Stimulated activated effector memory CD8-positive, alpha-beta T cell treated with anti-CD3 and anti-CD28 coated beads, Interleukin-12 subunit alpha, Interleukin-12 subunit beta, amount 100 ng/mL, for 72 hours (primary cell): Measurements from ENCODE around the gene DGUOK.

ENCODE experiments used
- ATAC-seq: fragments of 150-1000 bp; cut with Tn5 transposase; 2 replicates; pipeline ENCODE4 v1.10.0; 2021
- DNase-seq, 2 donors: peaks; one replicate each; pipeline ENCODE4 v3.0.0; 2021 to 2022; ENCODE audit warnings: low spot score in 2 of 2
- H3K27ac Mint-ChIP-seq: one replicate; pipeline ENCODE4 v1.8.0; 2022; ENCODE audit warnings: mild to moderate bottlenecking, mixed read lengths
- H3K36me3 Mint-ChIP-seq: one replicate; pipeline ENCODE4 v1.8.0; 2022; ENCODE audit warnings: mild to moderate bottlenecking, mixed read lengths
- H3K4me1 Mint-ChIP-seq: one replicate; pipeline ENCODE4 v1.8.0; 2022; ENCODE audit warnings: mixed read lengths
- H3K4me3 Mint-ChIP-seq: one replicate; pipeline ENCODE4 v1.8.0; 2022; ENCODE audit warnings: mild to moderate bottlenecking, mixed read lengths
- H3K9me3 Mint-ChIP-seq: one replicate; pipeline ENCODE4 v1.8.0; 2022; ENCODE audit warnings: mixed read lengths

Gene DGUOK

DNA sequence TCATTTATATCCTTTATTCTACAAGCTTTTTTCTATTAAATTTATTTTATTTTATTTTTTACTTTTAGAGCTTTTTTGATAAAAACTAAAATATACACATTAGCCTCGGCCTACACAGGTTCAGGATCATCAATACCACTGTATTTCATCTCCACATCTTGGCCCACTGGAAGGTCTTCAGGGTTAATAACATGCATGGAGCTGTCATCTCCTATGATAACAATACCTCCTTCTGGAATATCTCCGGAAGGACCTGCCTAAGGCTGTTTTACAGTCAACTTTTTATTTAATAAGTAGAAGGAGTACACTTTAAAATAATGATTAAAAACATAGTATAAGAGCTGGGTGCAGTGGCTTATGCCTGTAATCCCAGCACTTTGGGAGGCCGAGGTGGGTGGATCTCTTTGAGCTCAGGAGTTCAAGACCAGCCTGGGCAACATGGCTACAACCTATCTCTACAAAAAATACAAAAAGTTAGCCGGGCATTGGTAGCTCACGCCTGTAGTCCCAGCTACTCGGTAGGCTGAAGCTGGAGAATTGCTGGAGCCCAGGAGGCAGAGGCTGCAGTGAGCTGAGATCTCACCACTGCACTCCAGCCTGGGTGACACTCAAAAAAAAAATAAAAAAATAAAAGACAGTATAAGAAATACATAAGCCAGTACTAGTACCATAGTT is 15.7 kb upstream of the DGUOK start:
- peaks cover 8% of the 10 kb centered on the region for H3K4me1 Mint-ChIP-seq
- DNase-seq (no peak), ATAC-seq (no peak)
- no peak overlapping the region for H3K4me3 Mint-ChIP-seq
- no peak overlapping the region for H3K27ac Mint-ChIP-seq
- H3K9me3 Mint-ChIP-seq: no peaks in the 10 kb centered on the region
- no peaks in the 10 kb centered on the region for H3K36me3 Mint-ChIP-seq

DNA sequence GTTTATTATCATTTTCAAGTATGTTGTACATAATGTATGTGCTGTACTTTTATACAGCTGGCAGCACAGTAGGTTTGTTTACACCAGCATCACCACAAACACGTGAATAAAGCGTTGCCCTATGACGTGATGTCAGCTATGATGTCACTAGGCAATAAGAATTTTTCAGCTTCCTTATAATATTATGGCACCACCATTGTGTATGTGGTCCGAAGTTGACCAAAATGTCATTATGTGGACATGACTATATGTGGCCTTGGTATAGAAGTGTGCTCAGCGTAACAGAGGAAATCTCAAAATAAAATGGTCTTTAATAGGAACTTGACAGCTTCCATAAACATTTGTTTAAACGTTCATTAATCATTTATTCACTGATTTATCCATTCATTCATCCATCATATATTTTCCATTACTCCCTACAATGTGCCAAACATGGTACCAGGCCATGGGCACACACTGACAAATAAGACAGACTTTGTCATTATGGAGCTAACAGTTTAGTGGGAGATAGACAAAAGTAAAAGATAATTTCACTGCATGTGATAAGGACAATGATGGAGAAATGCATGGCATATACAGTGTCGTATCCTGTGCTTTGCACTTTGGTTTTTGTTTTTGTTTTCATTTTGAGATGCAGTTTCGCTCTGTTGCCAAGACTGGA is 15.0 kb upstream of the DGUOK start:
- no peak for ATAC-seq
- peaks cover 8% of the 10 kb centered on the region for H3K4me1 Mint-ChIP-seq
- no peaks in the 10 kb centered on the region for H3K9me3 Mint-ChIP-seq
- H3K36me3 Mint-ChIP-seq: no peaks in the 10 kb centered on the region
- no peak overlapping the region for H3K4me3 Mint-ChIP-seq
- no peak overlapping the region for H3K27ac Mint-ChIP-seq
- DNase-seq: no peak

DNA sequence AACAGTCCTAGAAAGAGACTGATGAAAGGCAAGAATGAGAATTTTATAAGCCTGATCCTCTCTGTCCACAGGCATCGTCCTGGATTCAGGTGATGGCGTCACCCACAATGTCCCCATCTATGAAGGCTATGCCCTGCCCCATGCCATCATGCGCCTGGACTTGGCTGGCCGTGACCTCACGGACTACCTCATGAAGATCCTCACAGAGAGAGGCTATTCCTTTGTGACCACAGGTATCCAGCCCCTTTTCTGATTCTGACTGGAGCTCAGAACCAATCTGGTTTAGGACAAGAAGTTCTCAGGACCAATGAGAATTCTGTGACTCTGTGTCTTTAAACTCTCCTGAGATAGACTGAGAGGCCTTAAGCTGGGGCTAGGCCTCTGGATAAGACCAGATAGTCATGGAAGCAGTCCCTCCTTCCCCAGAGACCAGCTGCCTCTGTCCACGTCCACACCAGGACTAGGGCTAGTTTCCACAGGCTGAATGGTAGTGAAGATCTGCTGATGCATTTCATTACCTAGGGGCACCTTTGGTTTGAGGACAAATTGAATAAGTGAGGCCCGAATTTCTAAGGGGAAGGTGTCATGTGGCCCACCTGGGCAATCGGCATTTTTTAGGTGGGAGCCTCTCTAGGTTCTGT is 13.1 kb upstream of the DGUOK start:
- Mint-ChIP-seq H3K36me3 (no peaks in the 10 kb centered on the region), H3K9me3 (no peaks in the 10 kb centered on the region), H3K4me1 (no peaks in the 10 kb centered on the region), H3K27ac (no peak overlapping the region), H3K4me3 (no peak overlapping the region)
- DNase-seq (no peak), ATAC-seq (no peak)

DNA sequence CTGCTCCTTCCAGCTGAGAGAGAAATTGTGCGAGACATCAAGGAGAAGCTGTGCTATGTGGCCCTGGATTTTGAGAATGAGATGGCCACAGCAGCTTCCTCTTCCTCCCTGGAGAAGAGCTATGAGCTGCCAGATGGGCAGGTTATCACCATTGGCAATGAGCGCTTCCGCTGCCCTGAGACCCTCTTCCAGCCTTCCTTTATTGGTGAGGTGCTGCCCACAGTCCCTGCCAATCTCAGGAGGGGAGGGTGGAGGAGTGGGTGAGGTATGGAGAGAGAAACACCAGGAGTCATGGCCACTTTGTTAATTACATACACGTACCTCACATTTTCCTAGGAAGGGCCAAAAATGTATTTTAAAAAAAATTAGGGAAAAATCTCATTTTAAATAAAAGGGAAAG is 12.0 kb upstream of the DGUOK start:
- ATAC-seq (no peak), DNase-seq (no peak)
- Mint-ChIP-seq H3K27ac (no peak overlapping the region), H3K36me3 (no peaks in the 10 kb centered on the region), H3K4me1 (no peaks in the 10 kb centered on the region), H3K9me3 (no peaks in the 10 kb centered on the region), H3K4me3 (no peak overlapping the region)

DNA sequence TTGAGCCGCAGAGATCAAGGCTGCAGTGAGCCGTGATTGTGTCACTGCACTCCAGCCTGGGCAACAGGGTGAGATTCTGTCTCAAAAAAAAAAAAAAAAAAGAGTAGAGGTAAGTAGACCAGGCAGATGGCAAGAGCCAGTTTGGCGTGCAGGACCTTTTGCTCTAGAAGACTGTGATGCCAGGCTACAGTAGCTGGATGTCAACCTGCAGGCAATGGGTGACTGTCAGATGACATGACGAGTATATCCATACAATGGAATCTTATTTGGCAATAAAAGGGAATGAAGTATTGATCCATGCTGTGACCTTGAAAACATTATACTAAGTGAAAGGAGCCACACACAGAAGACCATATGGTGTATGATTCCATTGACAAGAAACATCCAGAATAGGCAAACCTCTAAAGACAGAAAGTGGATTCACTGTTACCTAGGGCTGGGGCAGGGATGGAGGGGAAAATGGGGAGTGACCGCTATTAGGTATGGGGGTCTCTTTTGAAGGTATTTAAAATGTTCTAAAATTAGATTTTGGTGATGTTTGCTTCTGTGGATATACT is 11.2 kb upstream of the DGUOK start:
- no peak for DNase-seq

DNA sequence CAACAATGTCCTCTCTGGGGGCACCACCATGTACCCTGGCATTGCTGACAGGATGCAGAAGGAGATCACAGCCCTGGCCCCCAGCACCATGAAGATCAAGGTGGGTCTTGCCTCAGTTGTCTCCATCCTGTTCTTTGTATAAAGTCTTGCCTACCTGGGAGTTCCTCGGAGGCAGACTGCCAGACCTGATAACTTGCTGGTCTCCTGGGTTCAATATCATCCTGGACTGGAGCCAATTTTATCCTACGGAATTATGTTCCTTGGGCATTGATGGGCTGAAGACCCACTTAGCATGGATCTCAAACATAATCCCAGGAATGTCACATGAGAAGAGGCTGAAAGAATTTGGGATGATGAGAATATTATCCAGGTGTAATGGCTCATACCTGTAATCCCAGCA is 10.0 kb upstream of the DGUOK start:
- Mint-ChIP-seq H3K36me3 (no peaks in the 10 kb centered on the region), H3K27ac (no peak overlapping the region), H3K9me3 (no peaks in the 10 kb centered on the region), H3K4me3 (no peak overlapping the region), H3K4me1 (no peaks in the 10 kb centered on the region)
- DNase-seq (no peak), ATAC-seq (no peak)

More for the DNA sequence above, 11.2 kb upstream of the DGUOK start:
- H3K4me1 Mint-ChIP-seq: no peaks in the 10 kb centered on the region
- no peaks in the 10 kb centered on the region for H3K9me3 Mint-ChIP-seq
- no peaks in the 10 kb centered on the region for H3K36me3 Mint-ChIP-seq
- no peak for ATAC-seq
- H3K4me3 Mint-ChIP-seq: no peak overlapping the region
- H3K27ac Mint-ChIP-seq: no peak overlapping the region

DNA sequence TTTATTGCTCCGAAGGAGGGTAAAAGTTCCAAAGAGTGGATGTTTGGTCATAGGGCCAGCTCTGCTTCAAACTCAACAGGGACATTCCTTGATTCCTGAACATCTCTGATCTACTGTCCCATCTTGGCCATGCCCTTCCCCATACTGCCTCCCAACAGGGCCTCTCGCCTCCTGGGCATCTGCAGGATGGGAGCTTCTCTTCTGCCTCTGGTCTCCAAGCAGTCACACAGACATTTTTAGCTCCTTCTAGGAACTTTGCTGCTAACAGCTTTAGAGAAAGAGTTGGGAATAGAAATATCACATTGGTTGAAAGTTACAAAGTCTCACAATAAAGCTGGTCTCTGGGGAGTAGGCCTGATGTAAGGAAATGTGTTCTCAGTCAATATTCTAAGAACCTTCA is 9.4 kb upstream of the DGUOK start:
- no peak for DNase-seq
- Mint-ChIP-seq H3K36me3 (no peaks in the 10 kb centered on the region), H3K4me3 (no peak overlapping the region), H3K4me1 (no peaks in the 10 kb centered on the region), H3K9me3 (no peaks in the 10 kb centered on the region), H3K27ac (no peak overlapping the region)
- ATAC-seq: no peak

DNA sequence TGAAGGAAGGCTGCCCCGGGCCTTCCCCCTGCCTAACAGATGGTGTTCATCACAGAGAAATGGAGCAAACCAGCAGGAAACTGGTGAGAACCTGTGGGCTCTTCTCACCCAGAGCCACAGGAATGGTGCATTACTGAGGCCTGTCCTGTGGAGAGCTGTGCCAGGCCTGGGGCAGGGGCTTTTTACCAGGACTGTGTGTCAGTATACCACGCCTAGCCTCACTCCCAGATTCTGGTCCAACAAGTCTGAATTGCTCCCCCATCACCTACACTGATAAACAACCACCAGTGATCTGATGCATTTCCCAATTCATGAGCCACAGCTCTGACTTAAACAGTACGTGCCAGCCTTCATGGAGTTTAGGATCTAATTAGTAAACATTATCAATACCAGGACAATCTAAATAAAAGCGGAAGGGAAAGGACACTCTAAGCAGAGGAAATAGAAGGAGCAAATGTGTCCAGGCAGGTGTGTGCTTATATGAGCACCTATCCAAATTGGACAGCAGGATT is 8.9 kb upstream of the DGUOK start:
- H3K4me1 Mint-ChIP-seq: no peaks in the 10 kb centered on the region
- H3K4me3 Mint-ChIP-seq: no peak overlapping the region
- H3K36me3 Mint-ChIP-seq: no peaks in the 10 kb centered on the region
- no peak overlapping the region for H3K27ac Mint-ChIP-seq
- DNase-seq: no peak
- peak; percentile 8 for ATAC-seq
- no peaks in the 10 kb centered on the region for H3K9me3 Mint-ChIP-seq

DNA sequence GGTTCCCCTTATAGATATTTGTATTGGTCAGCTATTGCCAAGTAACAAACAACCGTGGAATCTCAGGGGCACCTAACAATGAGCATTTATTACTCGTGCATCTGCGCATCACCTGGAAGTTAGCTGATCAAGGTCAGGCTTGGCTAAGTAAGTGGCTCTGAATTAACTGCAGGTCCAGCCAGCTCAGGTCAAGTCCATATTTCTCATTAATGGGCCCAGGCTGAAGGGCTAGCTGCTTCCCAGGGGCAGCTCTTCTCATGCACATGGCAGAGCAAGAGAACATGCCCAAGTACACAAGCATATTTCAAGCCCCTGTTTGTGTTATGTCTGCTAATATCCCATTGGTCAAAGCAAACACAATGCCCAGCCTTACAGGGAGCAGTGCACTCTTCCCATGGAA is 7.8 kb upstream of the DGUOK start:
- Mint-ChIP-seq H3K9me3 (no peaks in the 10 kb centered on the region), H3K4me3 (no peak overlapping the region), H3K27ac (no peak overlapping the region), H3K4me1 (no peaks in the 10 kb centered on the region), H3K36me3 (peaks cover 6% of the 10 kb centered on the region)
- DNase-seq (no peak), ATAC-seq (no peak)

DNA sequence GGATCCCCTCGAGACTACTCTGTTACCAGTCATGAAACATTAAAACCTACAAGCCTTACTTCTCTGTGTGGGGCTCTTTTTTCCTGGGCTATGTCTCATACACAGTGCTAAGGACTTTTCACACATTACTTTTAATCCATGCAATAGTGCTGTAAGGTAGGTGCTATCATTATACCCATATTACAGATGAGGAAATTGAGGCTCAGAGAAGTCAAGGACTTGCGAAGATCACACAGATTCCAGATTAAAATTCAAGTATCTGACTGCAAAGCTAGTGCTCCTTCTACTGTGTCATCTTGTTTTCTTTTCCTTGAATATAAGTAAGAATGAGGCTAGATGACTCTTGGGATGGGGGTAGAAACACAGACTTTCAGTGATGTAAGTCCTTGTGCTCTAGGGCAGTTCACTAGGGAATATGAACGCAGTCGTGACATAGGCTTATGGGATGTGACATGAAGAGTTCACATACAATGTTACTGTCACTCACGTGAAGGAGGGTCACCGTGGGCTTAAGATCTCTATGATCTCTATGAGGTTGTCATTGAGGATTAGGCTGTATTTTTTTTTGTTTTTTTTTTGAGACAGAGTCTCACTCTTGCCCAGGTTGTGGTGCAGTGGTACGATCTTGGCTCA is 7.0 kb upstream of the DGUOK start:
- ATAC-seq (no peak), DNase-seq (no peak)
- H3K36me3 Mint-ChIP-seq: peaks cover 6% of the 10 kb centered on the region
- H3K27ac Mint-ChIP-seq: peak overlapping the region; percentile 48
- no peaks in the 10 kb centered on the region for H3K4me1 Mint-ChIP-seq
- H3K4me3 Mint-ChIP-seq: no peak overlapping the region
- no peaks in the 10 kb centered on the region for H3K9me3 Mint-ChIP-seq

DNA sequence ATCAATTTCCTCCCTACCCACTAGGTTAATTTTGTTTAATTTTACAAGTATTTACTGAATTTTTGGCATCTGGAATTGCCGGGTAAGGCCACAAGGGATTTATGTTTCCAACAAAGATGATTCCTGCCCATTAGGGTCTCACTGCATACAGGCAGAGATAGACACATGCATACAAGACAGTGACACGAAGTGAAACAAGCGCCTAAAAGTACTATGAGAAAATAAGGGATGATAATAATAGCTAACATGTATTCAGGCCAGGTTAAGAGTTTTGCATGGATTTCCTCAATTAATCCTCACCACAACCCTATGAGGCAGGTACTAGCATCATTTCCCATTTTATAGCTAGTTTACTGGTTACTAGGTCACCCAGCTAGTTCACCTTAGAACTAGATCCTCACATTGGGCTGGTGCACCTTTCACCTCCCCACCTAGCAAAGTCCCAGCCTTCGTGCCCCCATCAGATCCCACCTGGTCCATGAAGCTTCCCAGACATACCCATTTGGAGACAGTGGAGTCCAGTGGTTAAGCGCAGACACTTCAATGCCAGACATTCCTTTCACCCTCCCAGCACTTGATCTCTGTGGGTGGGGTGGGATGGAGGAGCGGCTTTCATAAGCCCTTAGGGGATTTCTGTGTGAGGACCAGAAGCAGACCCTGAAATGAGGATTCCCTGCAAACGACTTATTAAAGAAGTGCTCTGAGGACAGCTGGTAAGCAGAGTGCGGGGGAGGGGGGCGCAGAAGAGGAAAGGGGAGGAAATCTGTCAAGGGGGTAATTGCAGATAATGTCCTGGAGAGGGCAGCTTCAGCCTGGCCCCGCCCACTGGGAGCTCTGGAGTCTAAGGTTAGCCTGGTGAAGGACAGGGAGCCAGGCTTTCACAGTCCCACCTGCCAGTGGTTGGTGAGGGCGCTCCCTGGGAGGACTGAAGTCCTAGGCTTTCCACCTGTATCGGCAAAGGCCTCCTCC is 5.8 kb upstream of the DGUOK start:
- no peaks in the 10 kb centered on the region for H3K4me1 Mint-ChIP-seq
- ATAC-seq (peak; percentile 63), DNase-seq (no peak)
- no peak overlapping the region for H3K4me3 Mint-ChIP-seq
- no peak overlapping the region for H3K27ac Mint-ChIP-seq
- peaks cover 6% of the 10 kb centered on the region for H3K36me3 Mint-ChIP-seq
- H3K9me3 Mint-ChIP-seq: no peaks in the 10 kb centered on the region

DNA sequence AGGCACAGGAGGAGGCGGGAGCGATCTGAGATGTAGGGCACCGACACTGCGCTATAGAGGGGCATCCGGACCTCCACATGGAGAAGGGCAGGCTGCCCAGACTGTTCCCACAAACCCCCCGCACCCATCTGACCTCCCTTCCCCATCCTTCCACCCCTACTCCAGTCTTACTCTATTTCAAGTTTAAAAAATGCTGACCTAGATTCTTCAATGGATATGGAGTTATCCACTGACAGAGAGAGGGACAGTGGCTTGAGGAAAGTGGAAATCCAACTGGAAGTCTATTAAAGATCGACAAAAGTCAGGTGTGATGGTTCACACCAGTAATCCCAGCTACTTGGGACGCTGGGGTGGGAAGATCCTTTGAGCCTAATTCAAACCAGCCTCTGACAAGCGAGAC is 5.1 kb upstream of the DGUOK start:
- H3K4me3 Mint-ChIP-seq: no peak overlapping the region
- no peak overlapping the region for H3K27ac Mint-ChIP-seq
- DNase-seq (no peak), ATAC-seq (no peak)
- H3K4me1 Mint-ChIP-seq: no peaks in the 10 kb centered on the region
- H3K36me3 Mint-ChIP-seq: peaks cover 9% of the 10 kb centered on the region
- no peaks in the 10 kb centered on the region for H3K9me3 Mint-ChIP-seq

DNA sequence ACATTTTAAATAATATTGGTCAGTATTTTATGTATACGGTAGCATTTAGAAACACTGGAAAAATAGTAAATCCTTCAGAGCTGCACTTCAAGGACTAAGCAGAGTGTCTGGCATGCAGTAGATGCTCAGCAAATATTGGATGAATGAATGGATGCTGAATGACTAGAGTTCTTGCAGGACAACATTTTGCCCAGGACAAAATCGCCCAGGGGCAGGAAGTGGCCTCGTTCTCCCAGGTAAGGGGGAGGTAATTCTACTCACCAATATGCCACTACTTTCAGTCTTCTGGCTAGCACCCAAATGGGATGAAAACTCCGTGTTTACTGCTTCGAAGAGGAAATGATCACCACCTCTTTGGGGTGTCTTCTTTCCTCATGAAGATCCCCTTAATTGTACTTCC is 4.0 kb upstream of the DGUOK start:
- H3K27ac Mint-ChIP-seq: peak overlapping the region; percentile 26

DNA sequence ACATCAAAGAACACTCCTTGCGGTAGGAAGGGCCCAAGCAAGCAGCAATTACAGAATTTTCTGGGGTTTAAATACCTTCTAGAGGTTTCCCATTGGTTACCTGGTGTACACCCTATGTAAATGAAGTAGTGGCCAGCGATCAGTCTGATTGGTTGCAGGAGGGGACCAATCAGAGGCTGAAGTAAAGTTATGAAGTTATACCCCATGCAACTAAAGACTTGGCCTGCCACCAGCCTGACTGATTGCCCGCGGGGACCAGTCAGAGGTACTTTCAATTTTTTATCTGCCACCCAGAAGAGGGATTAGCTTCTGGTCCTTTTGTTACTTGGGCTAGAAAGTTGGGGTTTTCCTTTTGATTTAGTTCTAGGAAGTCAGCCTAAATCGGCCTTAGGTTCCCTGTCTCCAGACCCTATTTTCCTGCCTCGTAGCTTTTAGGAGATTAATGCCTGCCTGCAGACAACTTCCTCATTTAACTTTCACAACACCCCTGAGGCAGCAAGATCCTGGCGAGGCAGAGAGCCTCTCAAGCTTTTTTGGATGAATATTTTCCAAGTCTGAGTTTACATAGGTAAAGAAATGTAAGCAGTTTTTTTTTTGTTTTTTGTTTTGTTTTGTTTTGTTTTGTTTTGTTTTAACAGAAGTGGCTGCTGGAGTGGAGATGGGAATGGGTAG is 1.5 kb upstream of the DGUOK start:
- Mint-ChIP-seq H3K36me3 (peaks cover 16% of the 10 kb centered on the region), H3K4me3 (no peak overlapping the region), H3K4me1 (peaks cover 26% of the 10 kb centered on the region), H3K27ac (no peak overlapping the region), H3K9me3 (no peaks in the 10 kb centered on the region)
- ATAC-seq (no peak), DNase-seq (no peak)

More for the DNA sequence above, 4.0 kb upstream of the DGUOK start:
- ATAC-seq: no peak
- DNase-seq: no peak
- H3K9me3 Mint-ChIP-seq: no peaks in the 10 kb centered on the region
- H3K4me1 Mint-ChIP-seq: peaks cover 1% of the 10 kb centered on the region
- H3K4me3 Mint-ChIP-seq: no peak overlapping the region
- peaks cover 12% of the 10 kb centered on the region for H3K36me3 Mint-ChIP-seq
